T-helper 1 cell treated with Interleukin-12 subunit alpha and Interleukin-12 subunit beta and Interleukin-4 antibody, amounts not matched to agents 30 μg/mL and 1 μg/mL, for 36 hours (primary cell): ENCODE results near the gene ATP2A2.

ENCODE experiments used
- H3K27ac Mint-ChIP-seq: one replicate; pipeline ENCODE4 v1.8.0; 2021; ENCODE audit warnings: mild to moderate bottlenecking, mixed read lengths
- H3K27me3 Mint-ChIP-seq: one replicate; pipeline ENCODE4 v1.8.0; 2021; ENCODE audit warnings: low read depth, mixed read lengths
- H3K36me3 Mint-ChIP-seq: one replicate; pipeline ENCODE4 v1.8.0; 2021; ENCODE audit warnings: low read depth, mixed read lengths
- H3K4me1 Mint-ChIP-seq: one replicate; pipeline ENCODE4 v1.8.0; 2021; ENCODE audit warnings: low read depth, mixed read lengths
- H3K4me3 Mint-ChIP-seq: one replicate; pipeline ENCODE4 v1.8.0; 2021; ENCODE audit warnings: mild to moderate bottlenecking, moderate library complexity, mixed read lengths
- H3K9me3 Mint-ChIP-seq: one replicate; pipeline ENCODE4 v1.8.0; 2021; ENCODE audit warnings: mixed read lengths

ATP2A2 gene

DNA sequence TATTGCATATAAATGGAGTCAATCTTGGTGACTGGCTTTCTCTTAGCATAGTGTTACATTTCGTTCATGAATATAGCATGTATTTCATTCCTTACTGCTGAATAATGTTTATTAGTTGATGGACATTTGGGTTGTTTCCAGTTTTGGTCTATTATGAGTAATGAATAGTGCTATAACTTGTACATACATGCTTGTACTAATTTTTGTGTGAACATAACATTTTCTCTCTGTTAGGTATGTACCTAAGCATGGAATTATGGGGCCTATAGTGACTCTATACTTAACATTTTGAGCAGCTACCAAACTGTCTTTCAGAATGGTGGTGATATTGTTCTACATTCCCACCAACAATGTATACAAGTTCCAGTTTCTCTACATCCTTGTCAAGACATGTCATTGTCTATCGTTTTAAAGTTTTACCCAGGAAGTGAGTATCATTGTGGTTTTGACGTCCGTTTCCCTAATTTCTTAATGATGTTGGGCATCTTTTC lies 23.1 kb downstream of the ATP2A2 start:
- Mint-ChIP-seq H3K27ac (no peak overlapping the region), H3K4me3 (no peak overlapping the region), H3K36me3 (peaks cover 35% of the 10 kb centered on the region), H3K4me1 (peaks cover 39% of the 10 kb centered on the region), H3K9me3 (no peaks in the 10 kb centered on the region), H3K27me3 (no peaks in the 10 kb centered on the region)

- H3K27me3 Mint-ChIP-seq: no peaks in the 10 kb centered on the region
- H3K4me1 Mint-ChIP-seq: peaks cover 33% of the 10 kb centered on the region
- H3K9me3 Mint-ChIP-seq: no peaks in the 10 kb centered on the region
- peaks cover 28% of the 10 kb centered on the region for H3K36me3 Mint-ChIP-seq
- no peak overlapping the region for H3K4me3 Mint-ChIP-seq
- H3K27ac Mint-ChIP-seq: peak overlapping the region; percentile 3
Measured at GRCh38 chr12:110307372-110307771, 26.3 kb downstream of the ATP2A2 start.

DNA sequence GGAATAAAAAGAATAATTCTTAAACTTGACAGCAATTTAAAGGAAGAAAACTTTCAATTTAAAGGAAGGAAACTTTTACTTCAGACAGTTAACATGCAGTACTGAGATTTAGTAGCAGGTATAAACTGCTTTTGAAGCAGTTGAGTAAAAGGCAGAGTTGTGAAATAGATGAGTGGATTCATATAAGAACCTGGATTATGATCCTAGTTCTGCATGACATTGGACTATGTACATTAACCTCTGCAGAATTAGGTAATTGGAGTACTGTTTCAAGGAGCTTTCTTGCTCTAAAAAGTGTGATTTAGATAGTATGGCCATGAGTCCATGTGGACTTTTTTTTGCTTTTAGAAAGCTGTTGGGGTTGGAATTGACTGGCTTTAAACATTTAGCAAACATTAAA lies 29.7 kb downstream of the ATP2A2 start:
- peaks cover 32% of the 10 kb centered on the region for H3K4me1 Mint-ChIP-seq
- H3K4me3 Mint-ChIP-seq: no peak overlapping the region
- no peaks in the 10 kb centered on the region for H3K9me3 Mint-ChIP-seq
- no peaks in the 10 kb centered on the region for H3K27me3 Mint-ChIP-seq
- H3K36me3 Mint-ChIP-seq: peaks cover 21% of the 10 kb centered on the region
- H3K27ac Mint-ChIP-seq: no peak overlapping the region

GRCh38 chr12:110311903-110312302 lies 30.9 kb downstream of the ATP2A2 start:
- Mint-ChIP-seq H3K9me3 (no peaks in the 10 kb centered on the region), H3K4me3 (no peak overlapping the region), H3K36me3 (peaks cover 24% of the 10 kb centered on the region), H3K4me1 (peaks cover 38% of the 10 kb centered on the region), H3K27ac (peak overlapping the region; percentile 36), H3K27me3 (no peaks in the 10 kb centered on the region)

GRCh38 chr12:110312581-110313360 lies 31.7 kb downstream of the ATP2A2 start:
- Mint-ChIP-seq H3K4me1 (peaks cover 33% of the 10 kb centered on the region), H3K9me3 (no peaks in the 10 kb centered on the region), H3K27ac (peak overlapping the region; percentile 49), H3K4me3 (peak overlapping the region; percentile 13), H3K27me3 (no peaks in the 10 kb centered on the region), H3K36me3 (peaks cover 21% of the 10 kb centered on the region)

DNA sequence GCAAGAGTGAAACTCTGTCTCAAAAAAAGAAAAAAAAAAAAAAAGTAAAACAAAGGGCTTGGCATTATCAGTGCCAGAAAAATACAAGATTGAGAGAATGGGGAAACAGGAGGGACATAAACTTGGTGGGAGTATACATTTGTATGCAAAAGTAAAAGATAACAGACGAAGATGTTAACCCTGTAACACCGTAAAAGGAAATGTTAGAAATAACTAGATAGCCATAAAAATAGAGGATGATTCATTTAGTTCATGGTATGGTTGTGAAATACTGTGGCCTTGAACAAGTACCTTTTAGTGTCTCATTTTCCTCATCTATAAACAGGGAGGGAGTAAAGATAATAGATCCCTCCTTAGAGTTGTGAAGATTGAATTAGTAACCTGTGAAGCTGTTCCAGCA lies 33.3 kb downstream of the ATP2A2 start:
- peaks cover 15% of the 10 kb centered on the region for H3K36me3 Mint-ChIP-seq
- no peaks in the 10 kb centered on the region for H3K9me3 Mint-ChIP-seq
- peaks cover 23% of the 10 kb centered on the region for H3K4me1 Mint-ChIP-seq
- no peak overlapping the region for H3K27ac Mint-ChIP-seq
- no peak overlapping the region for H3K4me3 Mint-ChIP-seq
- H3K27me3 Mint-ChIP-seq: no peaks in the 10 kb centered on the region

- peaks cover 27% of the 10 kb centered on the region for H3K4me1 Mint-ChIP-seq
- peaks cover 17% of the 10 kb centered on the region for H3K36me3 Mint-ChIP-seq
- no peaks in the 10 kb centered on the region for H3K9me3 Mint-ChIP-seq
- H3K4me3 Mint-ChIP-seq: no peak overlapping the region
- peak overlapping the region; percentile 42 for H3K27ac Mint-ChIP-seq
- H3K27me3 Mint-ChIP-seq: no peaks in the 10 kb centered on the region
Measured at GRCh38 chr12:110316861-110317260, 35.8 kb downstream of the ATP2A2 start.

- H3K27me3 Mint-ChIP-seq: no peaks in the 10 kb centered on the region
- no peak overlapping the region for H3K27ac Mint-ChIP-seq
- H3K36me3 Mint-ChIP-seq: peaks cover 14% of the 10 kb centered on the region
- no peaks in the 10 kb centered on the region for H3K9me3 Mint-ChIP-seq
- peaks cover 21% of the 10 kb centered on the region for H3K4me1 Mint-ChIP-seq
- no peak overlapping the region for H3K4me3 Mint-ChIP-seq
Measured at GRCh38 chr12:110317911-110318310, 36.9 kb downstream of the ATP2A2 start.

DNA sequence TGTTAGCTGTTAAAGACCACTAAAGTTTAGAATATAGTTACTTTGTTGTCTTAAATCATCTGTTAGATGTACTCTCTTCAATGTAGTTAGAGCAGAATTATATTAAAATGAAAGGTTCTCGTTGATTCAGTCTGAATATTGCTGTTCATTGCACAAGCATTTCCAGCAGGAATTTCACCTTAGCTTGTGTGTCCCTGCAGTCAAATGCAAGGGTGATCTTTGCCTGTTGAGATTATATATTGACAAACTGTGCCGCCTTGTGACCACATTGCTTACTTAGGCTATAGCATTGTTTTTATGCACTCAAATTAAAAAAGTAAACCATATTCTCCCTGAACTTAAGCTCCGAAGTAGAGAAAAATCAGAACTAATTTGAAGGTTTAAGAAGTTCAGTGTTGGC lies 39.5 kb downstream of the ATP2A2 start:
- H3K27me3 Mint-ChIP-seq: no peaks in the 10 kb centered on the region
- H3K36me3 Mint-ChIP-seq: peaks cover 12% of the 10 kb centered on the region
- H3K4me3 Mint-ChIP-seq: no peak overlapping the region

DNA sequence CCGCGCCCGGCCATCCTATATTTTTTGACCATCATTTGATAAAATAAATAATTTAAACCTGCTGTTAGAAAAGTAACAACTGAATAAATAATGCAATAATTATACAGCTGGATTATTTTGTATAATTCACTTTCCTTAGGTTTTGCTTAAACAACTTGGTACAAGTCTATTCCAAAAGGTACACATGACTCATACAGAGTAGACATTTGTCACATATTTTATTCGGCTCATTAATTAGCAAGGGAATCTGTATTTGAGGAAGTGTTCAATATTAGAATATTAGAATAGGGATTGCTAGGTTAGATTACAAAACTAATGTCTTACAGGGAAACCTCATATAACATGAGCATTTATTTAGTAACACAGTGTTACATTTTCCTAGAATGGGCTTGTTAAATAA lies 48.7 kb downstream of the ATP2A2 start:
- H3K36me3 Mint-ChIP-seq: peaks cover 48% of the 10 kb centered on the region
- H3K4me1 Mint-ChIP-seq: peaks cover 15% of the 10 kb centered on the region
- no peaks in the 10 kb centered on the region for H3K27me3 Mint-ChIP-seq
- no peak overlapping the region for H3K4me3 Mint-ChIP-seq
- no peaks in the 10 kb centered on the region for H3K9me3 Mint-ChIP-seq
- H3K27ac Mint-ChIP-seq: no peak overlapping the region

More for the DNA sequence above, 39.5 kb downstream of the ATP2A2 start:
- H3K9me3 Mint-ChIP-seq: no peaks in the 10 kb centered on the region
- H3K27ac Mint-ChIP-seq: no peak overlapping the region
- H3K4me1 Mint-ChIP-seq: peaks cover 17% of the 10 kb centered on the region

GRCh38 chr12:110330124-110330523 lies 49.1 kb downstream of the ATP2A2 start:
- H3K36me3 Mint-ChIP-seq: peaks cover 51% of the 10 kb centered on the region
- peaks cover 15% of the 10 kb centered on the region for H3K4me1 Mint-ChIP-seq
- no peak overlapping the region for H3K4me3 Mint-ChIP-seq
- no peaks in the 10 kb centered on the region for H3K27me3 Mint-ChIP-seq
- H3K27ac Mint-ChIP-seq: no peak overlapping the region
- no peaks in the 10 kb centered on the region for H3K9me3 Mint-ChIP-seq

GRCh38 chr12:110330544-110330943 lies 49.5 kb downstream of the ATP2A2 start:
- Mint-ChIP-seq H3K4me3 (no peak overlapping the region), H3K27ac (no peak overlapping the region), H3K9me3 (no peaks in the 10 kb centered on the region), H3K27me3 (no peaks in the 10 kb centered on the region), H3K4me1 (peaks cover 15% of the 10 kb centered on the region), H3K36me3 (peaks cover 55% of the 10 kb centered on the region)

- no peak overlapping the region for H3K27ac Mint-ChIP-seq
- H3K36me3 Mint-ChIP-seq: peaks cover 51% of the 10 kb centered on the region
- no peaks in the 10 kb centered on the region for H3K9me3 Mint-ChIP-seq
- no peak overlapping the region for H3K4me3 Mint-ChIP-seq
- H3K4me1 Mint-ChIP-seq: peaks cover 12% of the 10 kb centered on the region
- no peaks in the 10 kb centered on the region for H3K27me3 Mint-ChIP-seq
Measured at GRCh38 chr12:110333201-110333600, 52.2 kb downstream of the ATP2A2 start.

- Mint-ChIP-seq H3K9me3 (no peaks in the 10 kb centered on the region), H3K36me3 (peaks cover 57% of the 10 kb centered on the region), H3K27me3 (no peaks in the 10 kb centered on the region), H3K4me1 (peaks cover 6% of the 10 kb centered on the region), H3K4me3 (no peak overlapping the region), H3K27ac (no peak overlapping the region)
Measured at GRCh38 chr12:110335481-110336045, 54.5 kb downstream of the ATP2A2 start.
